SU-DHL-6 (cell line): Measurements from ENCODE around the gene ATG13.

ENCODE experiments used
- EZH2phosphoT487 ChIP-seq: fragments of 200-600 bp; sonication (generic), shearing (Covaris generic); conservative IDR thresholded peaks from 2 replicates; pipeline ENCODE4 v1.6.1; 2018; ENCODE audit warnings: mild to moderate bottlenecking, antibody characterized with exemption, low read length, moderate library complexity, mixed read lengths
- TF ChIP-seq, protein P1 (sequence below): fragments of 200-600 bp; sonication (generic); IDR thresholded peaks from one replicate; pipeline ENCODE4 v1.5.1; 2017; ENCODE audit warnings: antibody characterized with exemption, mild to moderate bottlenecking, low read length, moderate library complexity; ENCODE audit not compliant: insufficient read depth, poor library complexity, severe bottlenecking

DNA sequence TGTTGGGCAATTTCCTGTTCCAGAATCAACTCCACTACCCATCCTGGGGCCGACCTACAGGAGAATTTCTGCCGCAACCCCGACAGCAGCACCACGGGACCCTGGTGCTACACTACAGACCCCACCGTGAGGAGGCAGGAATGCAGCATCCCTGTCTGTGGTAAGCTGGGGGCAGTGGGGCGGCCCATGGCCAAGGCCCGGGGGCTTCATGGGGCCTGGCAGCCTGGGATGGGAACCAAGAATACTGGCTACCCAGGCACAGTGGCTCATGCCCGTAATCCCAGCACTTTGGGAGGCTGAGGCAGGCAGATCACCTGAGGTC is 106.0 kb downstream of the ATG13 start:
- TF ChIP-seq, protein P1, sequence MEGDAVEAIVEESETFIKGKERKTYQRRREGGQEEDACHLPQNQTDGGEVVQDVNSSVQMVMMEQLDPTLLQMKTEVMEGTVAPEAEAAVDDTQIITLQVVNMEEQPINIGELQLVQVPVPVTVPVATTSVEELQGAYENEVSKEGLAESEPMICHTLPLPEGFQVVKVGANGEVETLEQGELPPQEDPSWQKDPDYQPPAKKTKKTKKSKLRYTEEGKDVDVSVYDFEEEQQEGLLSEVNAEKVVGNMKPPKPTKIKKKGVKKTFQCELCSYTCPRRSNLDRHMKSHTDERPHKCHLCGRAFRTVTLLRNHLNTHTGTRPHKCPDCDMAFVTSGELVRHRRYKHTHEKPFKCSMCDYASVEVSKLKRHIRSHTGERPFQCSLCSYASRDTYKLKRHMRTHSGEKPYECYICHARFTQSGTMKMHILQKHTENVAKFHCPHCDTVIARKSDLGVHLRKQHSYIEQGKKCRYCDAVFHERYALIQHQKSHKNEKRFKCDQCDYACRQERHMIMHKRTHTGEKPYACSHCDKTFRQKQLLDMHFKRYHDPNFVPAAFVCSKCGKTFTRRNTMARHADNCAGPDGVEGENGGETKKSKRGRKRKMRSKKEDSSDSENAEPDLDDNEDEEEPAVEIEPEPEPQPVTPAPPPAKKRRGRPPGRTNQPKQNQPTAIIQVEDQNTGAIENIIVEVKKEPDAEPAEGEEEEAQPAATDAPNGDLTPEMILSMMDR, result no peak
- TF ChIP-seq EZH2phosphoT487, result no peak
